ENCODE data around the gene FBXO11. TPM values are rescaled to one million over a fixed set of nuclear protein-coding genes. Genes with fewer than 3 reads are reported as not detected.

The FBXO11 gene
- total and polyA plus RNA-seq, 2 experiments from 2014 or later, result 27.4 to 43.5 TPM

DNA sequence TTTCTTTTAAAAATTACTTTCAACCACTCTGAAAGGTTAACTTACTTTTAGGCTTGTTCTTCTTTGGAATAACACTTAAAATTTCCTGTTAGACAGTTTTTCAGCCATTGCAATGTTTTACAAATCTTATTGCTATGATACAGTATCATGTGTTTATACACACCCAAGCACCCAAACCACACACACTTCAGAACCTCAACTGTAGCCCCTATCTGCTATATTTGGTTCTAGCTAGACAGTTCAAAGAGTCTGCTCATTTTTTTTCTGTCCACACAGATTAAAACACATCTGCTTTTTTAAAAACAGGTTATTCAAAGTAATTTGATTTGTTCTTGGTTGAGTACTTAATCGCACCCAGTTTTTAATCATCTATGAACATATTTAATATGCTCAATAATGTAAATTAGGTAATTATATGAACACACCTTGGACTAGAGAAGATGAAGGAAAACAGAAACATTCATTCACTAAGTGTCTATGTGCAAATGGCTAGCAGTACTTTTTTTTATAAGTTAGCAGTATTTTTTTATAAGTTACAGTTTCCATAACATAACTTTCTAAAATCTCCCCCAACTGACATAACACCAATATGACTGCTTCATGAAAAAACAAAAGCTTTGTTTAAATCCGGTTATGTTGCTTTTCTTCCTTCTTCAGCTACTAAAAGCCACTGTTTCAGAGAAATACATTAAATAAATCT is 17.6 kb downstream of the FBXO11 start:
- TF ChIP-seq, protein P1, sequence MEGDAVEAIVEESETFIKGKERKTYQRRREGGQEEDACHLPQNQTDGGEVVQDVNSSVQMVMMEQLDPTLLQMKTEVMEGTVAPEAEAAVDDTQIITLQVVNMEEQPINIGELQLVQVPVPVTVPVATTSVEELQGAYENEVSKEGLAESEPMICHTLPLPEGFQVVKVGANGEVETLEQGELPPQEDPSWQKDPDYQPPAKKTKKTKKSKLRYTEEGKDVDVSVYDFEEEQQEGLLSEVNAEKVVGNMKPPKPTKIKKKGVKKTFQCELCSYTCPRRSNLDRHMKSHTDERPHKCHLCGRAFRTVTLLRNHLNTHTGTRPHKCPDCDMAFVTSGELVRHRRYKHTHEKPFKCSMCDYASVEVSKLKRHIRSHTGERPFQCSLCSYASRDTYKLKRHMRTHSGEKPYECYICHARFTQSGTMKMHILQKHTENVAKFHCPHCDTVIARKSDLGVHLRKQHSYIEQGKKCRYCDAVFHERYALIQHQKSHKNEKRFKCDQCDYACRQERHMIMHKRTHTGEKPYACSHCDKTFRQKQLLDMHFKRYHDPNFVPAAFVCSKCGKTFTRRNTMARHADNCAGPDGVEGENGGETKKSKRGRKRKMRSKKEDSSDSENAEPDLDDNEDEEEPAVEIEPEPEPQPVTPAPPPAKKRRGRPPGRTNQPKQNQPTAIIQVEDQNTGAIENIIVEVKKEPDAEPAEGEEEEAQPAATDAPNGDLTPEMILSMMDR (IDR thresholded peaks at IDR 0.05; ENCODE audit: low read depth, low read length), result no peak
- no peak for DNase-seq (ENCODE audit: low read depth in 1 of 2, low spot score in 1 of 2)
- no peaks in the 10 kb centered on the region for H3K9me3 ChIP-seq (ENCODE audit: low read depth)
- no peaks in the 10 kb centered on the region for H3K27me3 ChIP-seq
- H3K36me3 ChIP-seq, result peaks cover 3% of the 10 kb centered on the region
- H3K4me3 ChIP-seq, result no peak overlapping the region
- H3K27ac ChIP-seq, result peak overlapping the region; percentile 11
- peaks cover 18% of the 10 kb centered on the region for H3K4me1 ChIP-seq (ENCODE audit: low read depth)

DNA sequence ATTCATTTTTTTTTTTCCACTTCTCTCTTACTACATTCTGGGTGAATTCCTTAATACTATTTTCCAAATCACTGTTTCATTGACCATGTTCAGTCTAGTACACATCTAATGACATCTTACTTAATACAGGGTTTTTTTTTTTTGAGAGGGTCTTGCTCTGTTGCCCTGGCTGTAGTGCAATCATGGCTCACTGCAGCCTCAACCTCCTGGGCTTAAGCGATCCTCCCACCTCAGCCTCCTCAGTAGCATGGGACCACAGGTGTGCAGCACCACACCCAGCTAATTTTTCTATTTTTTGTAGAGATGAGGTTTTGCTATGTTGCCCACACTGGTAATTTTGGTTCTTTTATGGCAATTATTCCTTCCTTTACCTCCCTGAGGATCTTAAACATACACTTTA is 29.4 kb downstream of the FBXO11 start:
- no peak for DNase-seq (ENCODE audit: low read depth in 1 of 2, low spot score in 1 of 2)
- no peaks in the 10 kb centered on the region for H3K9me3 ChIP-seq (ENCODE audit: low read depth)
- H3K27me3 ChIP-seq, result no peaks in the 10 kb centered on the region
- H3K27ac ChIP-seq, result no peak overlapping the region
- no peaks in the 10 kb centered on the region for H3K36me3 ChIP-seq
- TF ChIP-seq, protein P1 (IDR thresholded peaks at IDR 0.05; ENCODE audit: low read depth, low read length), result no peak
- peaks cover 16% of the 10 kb centered on the region for H3K4me1 ChIP-seq (ENCODE audit: low read depth)
- no peak overlapping the region for H3K4me3 ChIP-seq

DNA sequence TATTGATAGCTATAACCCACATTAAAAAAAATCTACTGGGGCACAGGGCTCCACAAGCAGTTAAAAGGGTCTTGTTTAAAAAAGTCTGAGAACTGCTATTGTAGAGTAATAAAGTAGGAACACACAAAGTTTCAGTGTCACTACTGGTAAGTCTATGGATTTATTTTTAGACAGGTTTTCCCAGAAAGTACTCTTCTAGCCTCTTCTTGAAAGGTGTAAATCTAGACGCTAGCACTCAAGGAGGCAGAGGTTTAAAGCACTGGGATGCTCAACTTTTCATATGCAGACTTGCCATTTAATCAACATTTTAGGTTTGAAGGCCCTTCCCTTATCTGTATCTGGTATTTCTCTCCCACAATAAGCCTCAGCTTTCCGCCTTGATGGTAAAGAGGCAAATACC is 33.4 kb downstream of the FBXO11 start:
- Histone ChIP-seq H3K4me3 (no peak overlapping the region), H3K27me3 (no peaks in the 10 kb centered on the region), H3K27ac (peak overlapping the region; percentile 56), H3K4me1 (ENCODE audit: low read depth) (peaks cover 39% of the 10 kb centered on the region), H3K9me3 (ENCODE audit: low read depth) (no peaks in the 10 kb centered on the region), H3K36me3 (no peaks in the 10 kb centered on the region)
- TF ChIP-seq, protein P1 (IDR thresholded peaks at IDR 0.05; ENCODE audit: low read depth, low read length), result no peak
- peak in 1 of 2 donors; percentile 15 for DNase-seq (ENCODE audit: low read depth in 1 of 2, low spot score in 1 of 2)

DNA sequence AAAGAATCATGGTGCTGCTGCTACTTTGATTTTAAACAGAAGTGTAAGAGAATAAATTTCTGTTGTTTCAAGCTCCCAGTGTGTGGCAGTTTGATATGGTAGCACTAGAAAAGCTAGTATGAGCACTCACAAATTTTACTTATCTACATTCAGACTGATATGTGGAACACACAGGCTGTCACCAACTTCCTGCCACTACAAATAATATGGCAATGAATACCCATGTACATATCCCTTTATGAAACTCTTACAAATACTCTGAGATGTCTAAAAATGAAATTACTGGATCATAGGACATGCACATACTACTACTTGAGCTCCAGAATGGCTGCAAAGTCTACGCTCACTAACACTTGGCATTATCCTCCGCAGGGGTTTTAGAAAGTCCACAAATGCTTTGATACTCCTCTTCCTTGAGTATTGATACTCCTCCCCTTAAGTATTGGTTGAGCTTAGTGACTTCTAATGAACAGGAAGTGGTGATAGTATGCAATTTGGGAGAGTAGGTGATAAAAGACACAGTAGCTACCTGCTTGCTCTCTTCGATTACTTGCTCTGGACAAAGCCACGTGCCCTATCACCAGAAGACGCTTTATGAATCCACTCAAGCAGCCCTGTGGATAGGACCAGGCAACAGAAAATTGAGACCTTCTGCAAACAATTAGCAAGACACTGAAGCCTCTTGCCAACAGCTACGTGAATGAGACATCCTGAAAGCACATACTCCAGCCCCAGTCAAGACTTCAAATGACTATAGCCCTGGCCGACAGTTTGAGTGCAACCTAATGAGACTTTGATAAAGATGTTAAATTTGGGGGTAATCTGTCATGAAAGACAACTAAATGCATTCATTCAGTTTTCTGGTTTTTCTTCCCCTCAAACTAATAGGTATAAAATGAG is 35.4 kb downstream of the FBXO11 start:
- H3K36me3 ChIP-seq, result no peaks in the 10 kb centered on the region
- H3K4me3 ChIP-seq, result no peak overlapping the region
- TF ChIP-seq, protein P1 (IDR thresholded peaks at IDR 0.05; ENCODE audit: low read depth, low read length), result no peak
- no peaks in the 10 kb centered on the region for H3K27me3 ChIP-seq
- peaks cover 52% of the 10 kb centered on the region for H3K4me1 ChIP-seq (ENCODE audit: low read depth)
- DNase-seq (ENCODE audit: low read depth in 1 of 2, low spot score in 1 of 2), result no peak
- H3K27ac ChIP-seq, result peak overlapping the region; percentile 61
- no peaks in the 10 kb centered on the region for H3K9me3 ChIP-seq (ENCODE audit: low read depth)

DNA sequence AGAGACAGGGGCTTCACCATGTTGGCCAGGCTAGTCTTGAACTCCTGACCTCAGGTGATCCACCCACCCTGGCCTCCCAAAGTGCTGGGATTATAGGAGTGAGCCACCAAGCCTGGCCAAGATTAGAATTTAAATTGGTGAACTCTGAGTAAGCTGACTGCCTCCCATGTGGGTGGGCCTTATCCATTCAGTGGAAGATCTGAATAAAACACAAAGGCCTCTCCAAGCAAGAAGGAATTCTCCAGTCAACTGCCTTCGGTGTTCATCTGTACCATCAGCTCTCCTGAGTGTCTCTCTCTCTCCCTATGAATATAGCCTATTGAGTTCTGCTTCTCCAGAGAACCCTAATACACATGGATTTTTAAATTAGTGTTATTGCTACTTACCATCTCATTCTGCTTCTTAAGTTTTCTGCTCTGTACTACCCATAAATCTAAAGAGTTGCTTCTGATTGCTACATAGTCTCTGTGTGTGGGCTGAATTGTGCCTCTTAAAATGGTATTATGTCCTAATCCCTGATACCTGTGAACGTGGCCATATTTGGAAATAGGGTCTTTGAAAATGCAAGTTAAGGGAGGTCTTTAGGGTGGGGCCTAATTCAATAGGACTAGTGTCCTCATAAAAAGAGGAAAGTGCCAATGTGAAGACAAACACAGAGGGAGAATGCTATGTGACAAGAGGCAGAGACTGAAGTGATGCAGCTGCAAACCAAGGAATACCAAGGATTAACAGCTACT is 36.3 kb downstream of the FBXO11 start:
- Histone ChIP-seq H3K36me3 (no peaks in the 10 kb centered on the region), H3K27me3 (no peaks in the 10 kb centered on the region), H3K4me1 (ENCODE audit: low read depth) (peaks cover 52% of the 10 kb centered on the region), H3K27ac (peak overlapping the region; percentile 61), H3K4me3 (no peak overlapping the region), H3K9me3 (ENCODE audit: low read depth) (no peaks in the 10 kb centered on the region)
- TF ChIP-seq, protein P1 (IDR thresholded peaks at IDR 0.05; ENCODE audit: low read depth, low read length), result no peak
- peak in 1 of 2 donors; percentile 1 for DNase-seq (ENCODE audit: low read depth in 1 of 2, low spot score in 1 of 2)
